NCI-H446 treated with DMSO at 0.1 percent for 48 hours (cell line): ENCODE data around the gene EZH2.

Experiments used
- DNase-seq: peaks from one replicate; lab custom pipeline; 2025; lab: John Stamatoyannopoulos, UW

Gene EZH2

GRCh38 chr7:148854983-148855382, 29.1 kb downstream of the EZH2 start:
- peak; percentile 34 for DNase-seq

- no peak for DNase-seq
These were observed 31.8 kb downstream of the EZH2 start for GRCh38 chr7:148852272-148852671.

- DNase-seq = no peak
These were observed 33.5 kb downstream of the EZH2 start for GRCh38 chr7:148850564-148850963.

DNA sequence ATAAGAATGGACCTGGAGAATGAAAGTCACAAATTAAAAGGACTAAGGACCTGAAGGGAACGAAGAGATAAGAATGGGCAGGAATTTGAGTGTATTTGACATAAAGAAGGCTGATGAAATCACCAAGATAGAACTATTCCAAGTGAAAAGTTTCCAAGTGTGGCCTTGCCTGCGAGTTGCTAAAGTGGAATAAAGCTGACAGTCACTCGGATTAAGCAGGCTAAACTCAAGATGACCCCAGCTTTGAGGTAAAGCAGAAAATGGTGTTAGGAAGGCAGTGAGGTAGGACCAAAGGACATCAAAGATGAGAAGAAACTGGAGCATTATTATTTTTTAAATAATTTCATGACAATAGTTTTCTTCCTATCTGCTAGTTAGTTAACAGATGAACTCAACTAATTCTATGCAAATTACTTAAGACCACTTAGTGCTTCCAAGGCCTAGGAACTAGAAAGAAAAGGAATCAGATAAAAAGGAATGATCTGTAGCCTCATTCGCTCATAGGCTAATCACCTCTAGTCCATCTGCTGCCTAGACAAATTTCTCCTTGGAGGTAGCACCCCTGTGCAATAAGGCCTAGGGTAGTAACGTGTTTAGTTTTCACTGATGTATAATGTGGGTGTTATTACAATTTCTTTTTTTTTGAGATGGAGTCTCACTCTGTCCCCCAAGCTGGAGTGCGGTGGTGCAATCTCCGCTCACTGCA, 34.5 kb downstream of the EZH2 start:
- no peak for DNase-seq

GRCh38 chr7:148847815-148848734, 36.0 kb downstream of the EZH2 start:
- no peak for DNase-seq

DNA sequence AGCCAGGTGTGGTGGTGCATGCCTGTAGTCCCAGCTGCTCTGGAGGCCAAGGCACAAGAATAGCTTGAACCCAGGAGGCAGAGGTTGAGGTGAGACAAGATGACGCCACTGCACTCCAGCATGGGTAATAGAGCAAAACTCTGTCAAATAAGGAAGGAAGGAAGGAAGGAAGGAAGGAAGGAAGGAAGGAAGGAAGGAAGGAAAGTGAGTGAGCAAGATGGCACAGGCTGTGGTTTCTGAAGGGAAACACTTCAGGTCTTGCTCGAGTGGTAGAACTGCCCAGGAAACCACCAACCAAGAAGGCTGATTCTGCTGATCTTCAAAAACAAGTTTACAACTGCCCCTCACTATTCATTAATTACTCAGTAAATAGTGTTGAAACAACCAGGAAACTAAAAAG, 45.2 kb downstream of the EZH2 start:
- DNase-seq = no peak

- no peak for DNase-seq
These were observed 48.2 kb downstream of the EZH2 start for GRCh38 chr7:148835854-148836253.

DNA sequence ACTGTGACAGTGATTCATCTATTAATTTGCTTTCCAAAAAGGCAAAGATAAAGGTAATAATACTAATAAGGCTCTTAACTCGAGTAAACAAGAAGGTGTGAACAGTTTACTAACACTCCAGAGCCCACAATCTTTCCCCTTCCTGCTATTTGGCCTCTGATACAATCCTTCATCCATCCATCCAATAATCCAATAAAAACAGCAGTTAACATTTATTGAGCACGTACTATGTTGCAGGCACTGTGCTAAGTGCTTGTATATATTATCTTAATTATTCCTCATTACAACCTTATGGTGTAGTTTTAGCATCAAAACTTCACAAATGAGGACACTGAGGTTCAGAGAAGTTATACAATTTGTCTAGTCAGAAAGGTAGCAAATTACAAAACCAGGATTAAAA, 49.5 kb downstream of the EZH2 start:
- DNase-seq = no peak

DNA sequence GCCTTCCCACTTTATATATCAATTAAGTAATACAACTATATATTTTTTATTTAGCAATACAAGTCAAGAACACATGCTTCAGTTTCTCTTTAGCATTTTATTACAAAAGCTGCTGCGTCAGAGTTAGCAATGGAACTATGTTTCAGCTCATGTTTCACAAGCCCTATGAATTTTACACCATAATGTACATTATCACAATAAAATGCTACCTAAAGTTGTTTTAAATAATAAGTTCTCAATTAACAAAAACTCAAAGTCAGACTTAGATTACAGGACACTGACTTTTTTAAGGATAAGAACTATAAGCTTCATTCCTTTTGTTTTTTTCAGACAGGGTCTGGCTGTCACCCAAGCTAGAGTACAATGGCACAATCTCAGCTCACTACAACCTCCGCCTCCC, 52.3 kb downstream of the EZH2 start:
- no peak for DNase-seq

DNA sequence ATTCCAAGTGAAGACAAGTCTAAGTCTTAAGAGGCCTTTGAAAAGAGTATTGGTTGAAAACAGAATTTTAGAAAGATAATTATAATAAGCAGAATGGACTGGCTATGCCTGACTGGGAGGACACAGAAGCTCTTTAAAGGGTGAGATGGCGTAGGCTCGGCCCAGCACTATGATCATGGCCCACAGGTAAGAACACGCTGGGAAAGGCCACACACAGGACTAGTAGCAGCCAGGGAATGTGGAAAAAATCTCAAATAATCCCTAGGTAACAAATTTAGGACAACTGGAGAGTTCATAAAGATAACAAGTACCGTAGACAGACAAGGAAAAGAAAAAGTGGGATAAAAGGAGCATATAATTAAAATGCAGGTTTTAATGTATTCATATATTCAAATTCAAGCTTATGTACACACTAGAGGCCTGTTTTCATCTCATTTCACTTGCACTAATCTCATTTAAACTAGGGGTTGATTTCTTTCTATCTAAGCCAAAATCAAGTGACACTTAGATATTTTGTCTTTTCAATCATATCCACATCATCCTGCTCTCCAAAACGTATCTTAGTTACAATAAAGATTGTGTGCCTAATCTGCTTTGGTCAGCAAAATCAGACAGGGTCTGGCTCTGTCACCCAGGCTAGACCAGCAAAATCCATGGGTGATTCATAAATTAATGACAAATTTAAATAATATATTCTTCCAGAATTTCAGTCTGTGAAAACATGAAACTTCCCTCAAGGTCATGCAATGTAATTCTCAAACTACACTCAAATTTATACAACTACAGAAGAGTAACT, 53.0 kb downstream of the EZH2 start:
- no peak for DNase-seq

DNA sequence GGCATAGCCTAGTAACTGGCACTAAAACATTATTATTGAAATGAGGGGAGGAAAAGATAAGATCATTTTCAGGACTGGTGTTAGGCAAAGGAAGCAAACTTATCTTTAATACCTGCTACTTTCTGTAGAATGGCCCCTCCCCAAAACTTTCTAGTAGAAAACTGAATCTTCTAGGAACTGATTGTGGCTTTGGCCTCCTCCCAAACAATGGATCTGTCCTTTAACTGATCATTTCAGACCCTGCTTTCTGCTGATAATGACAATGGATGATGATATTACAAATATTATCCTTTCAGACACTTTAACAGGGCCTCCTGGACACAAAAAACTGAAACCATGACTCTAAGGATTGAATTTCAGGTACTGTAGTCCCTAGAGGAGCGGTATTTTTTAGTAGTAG, 55.1 kb downstream of the EZH2 start:
- no peak for DNase-seq

DNA sequence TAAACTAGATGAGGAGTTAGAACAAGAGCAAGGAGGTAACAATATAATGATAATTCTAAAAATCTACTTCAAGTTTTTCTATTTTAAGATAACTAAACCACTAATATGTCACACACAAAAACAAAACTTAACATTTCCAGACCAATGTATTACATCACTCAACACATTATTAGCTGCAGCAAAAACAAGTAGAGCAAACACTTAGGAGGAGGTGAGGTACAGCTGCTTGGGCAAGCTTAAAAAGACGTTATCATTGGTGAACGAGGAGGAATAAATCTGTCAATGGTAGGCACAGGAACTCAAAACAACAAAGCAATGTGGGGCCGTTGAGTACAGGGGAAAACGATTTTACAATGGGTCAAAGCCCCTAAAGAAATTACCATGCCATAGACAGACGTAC, 58.8 kb downstream of the EZH2 start:
- DNase-seq = no peak

- DNase-seq = no peak
These were observed 59.2 kb downstream of the EZH2 start for GRCh38 chr7:148824864-148825263.

DNA sequence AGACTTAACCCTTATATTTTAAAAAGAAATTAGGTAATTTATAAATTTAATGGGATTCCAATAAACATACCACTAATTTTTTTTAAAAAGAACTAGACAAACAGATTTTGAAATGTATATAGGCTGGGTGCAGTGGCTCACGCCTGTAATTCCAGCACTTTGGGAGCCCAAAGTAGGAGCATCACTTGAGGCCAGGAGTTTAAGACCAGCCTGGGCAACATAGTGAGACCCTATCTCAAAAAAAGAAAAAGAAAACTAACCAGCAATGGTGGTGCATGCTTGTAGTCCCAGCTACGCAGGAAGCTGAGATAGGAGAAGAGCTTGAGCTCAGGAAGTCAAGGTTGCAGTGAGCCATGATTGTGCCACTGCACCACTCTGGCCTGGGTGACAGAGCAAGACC, 62.7 kb downstream of the EZH2 start:
- no peak for DNase-seq

GRCh38 chr7:148819697-148820360, 64.3 kb downstream of the EZH2 start:
- no peak for DNase-seq

- DNase-seq = no peak
These were observed 68.5 kb downstream of the EZH2 start for GRCh38 chr7:148815612-148816011.

GRCh38 chr7:148814922-148815559, 69.0 kb downstream of the EZH2 start:
- DNase-seq = no peak

DNA sequence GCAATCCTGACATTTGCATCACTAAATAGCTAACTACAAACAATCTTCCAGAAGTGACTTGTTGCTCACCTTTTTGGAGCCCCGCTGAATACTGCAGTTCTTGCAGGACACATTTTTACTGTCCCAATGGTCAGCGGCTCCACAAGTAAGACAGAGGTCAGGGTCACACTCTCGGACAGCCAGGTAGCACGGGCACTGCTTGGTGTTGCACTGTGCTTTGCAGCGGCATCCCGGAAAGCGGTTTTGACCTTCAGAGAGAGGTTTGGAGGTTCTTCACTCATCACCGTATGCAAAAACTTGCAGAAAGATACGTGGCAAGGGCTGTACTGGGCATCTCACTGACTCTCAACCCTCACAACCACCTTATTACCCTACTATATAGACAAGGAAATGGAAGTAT, 70.2 kb downstream of the EZH2 start:
- DNase-seq = no peak

DNA sequence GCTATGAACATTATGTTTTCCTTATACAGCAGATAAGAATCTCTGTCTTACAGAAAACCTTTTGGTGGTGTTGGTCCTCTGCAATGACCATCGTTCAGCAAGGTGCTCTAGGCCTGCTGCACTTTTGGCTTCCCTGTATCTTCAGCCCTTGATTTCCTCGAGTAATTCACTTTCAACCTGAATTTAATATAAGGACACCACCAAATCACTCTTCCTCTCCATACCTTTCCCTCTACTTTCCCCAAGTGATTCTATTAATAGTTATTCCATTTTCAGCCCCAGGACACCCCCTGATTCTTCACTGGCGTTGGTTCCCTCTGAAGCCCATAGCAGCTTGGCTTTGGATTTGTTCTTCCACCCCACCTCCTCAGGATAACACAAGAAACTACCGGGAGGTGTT, 72.2 kb downstream of the EZH2 start:
- no peak for DNase-seq

DNA sequence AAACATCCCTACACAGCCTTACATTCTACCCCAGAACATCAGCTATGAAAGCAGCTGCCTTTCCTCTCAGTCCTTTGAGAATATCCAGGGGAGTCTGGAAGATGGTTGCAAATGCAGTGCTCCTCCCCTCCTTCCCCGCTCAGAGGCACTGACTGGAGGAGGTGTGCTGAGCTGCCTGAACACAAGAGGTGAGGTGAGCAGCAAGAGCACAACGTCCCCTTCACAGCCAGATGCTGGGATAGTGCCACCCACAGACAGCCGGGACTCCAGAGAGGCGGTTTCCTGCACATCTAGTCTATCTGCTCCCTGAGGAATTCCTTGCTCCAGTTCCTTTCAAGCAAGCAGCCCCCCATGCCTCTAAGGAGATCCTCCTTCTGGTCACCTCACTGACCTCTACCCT, 74.2 kb downstream of the EZH2 start:
- DNase-seq = no peak

GRCh38 chr7:148807436-148807835, 76.7 kb downstream of the EZH2 start:
- DNase-seq = no peak

DNA sequence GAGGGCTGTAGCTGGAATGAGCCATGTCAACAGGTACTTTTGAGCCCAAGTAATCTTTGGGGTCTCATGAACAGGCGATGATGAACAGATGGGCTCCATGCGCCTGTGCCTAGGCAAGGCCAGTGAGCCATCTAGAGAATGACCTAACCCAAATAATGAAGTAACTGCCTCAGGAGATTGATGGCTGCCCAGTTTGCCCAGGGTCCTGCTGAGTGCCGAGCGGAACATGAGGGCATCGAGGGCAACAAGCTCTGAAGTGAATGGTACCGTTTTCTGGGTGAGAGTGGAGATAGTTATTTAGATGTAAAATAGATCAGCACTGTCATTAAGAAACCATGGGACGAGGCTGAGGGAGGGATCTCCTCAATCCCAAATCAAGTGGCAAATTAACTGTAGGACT, 77.9 kb downstream of the EZH2 start:
- DNase-seq = no peak
